B cell (primary cell): ENCODE measurements around the gene TP53I3. TPM values are rescaled to one million over a fixed set of nuclear protein-coding genes. Genes with fewer than 3 reads are reported as not detected.
A peak's percentile ranks its signal among the peaks of the same experiment; 100 is the strongest.

Source experiments
- ATAC-seq: fragments of 200-7000 bp; cut with Tn5 transposase; one replicate; pipeline ENCODE4 v1.10.0; 2021; ENCODE audit warnings: low read depth, mild to moderate bottlenecking, moderate number of reproducible peaks, moderate library complexity
- CTCF ChIA-PET: fragments of 350-600 bp; sonication (Branson Sonifier 250); formaldehyde crosslinking; loops from one replicate; lab custom pipeline; 2021; ENCODE audit warnings: antibody characterized with exemption, inconsistent platforms; lab: Charles Lee
- POLR2A ChIA-PET: fragments of 350-600 bp; sonication (Branson Sonifier 250); formaldehyde crosslinking; loops from one replicate; lab custom pipeline; 2021; ENCODE audit warnings: antibody characterized with exemption; lab: Charles Lee
- DNase-seq: peaks from one replicate; pipeline ENCODE4 v3.0.0; 2013
- H2AFZ ChIP-seq: 2 replicates; pipeline ENCODE4 v1.6.1; 2012; ENCODE audit warnings: mild to moderate bottlenecking, low read depth, low read length; ENCODE audit not compliant: insufficient read depth, poor library complexity, severe bottlenecking
- H3K27ac ChIP-seq, 2 donors: 1 replicate in 1 of 2; 2 replicates in 1 of 2; pipeline ENCODE4 v1.5.1; 2012 to 2013; ENCODE audit warnings: low read length in 2 of 2, mild to moderate bottlenecking in 2 of 2, moderate library complexity in 1 of 2
- H3K27me3 ChIP-seq, 4 experiments: fragments of 200-600 bp in 1 of 4; sonication (generic) in 1 of 4; replicated peaks in 1 of 4; 1 replicate in 2 of 4; 2 replicates in 2 of 4; pipeline versions ENCODE4 v1.6.1 to v1.7.0; 2013 to 2016; ENCODE audit warnings: low read length in 3 of 4, mild to moderate bottlenecking in 2 of 4, mixed read lengths in 1 of 4, moderate library complexity in 1 of 4; ENCODE audit not compliant: insufficient read depth in 4 of 4, control insufficient read depth in 3 of 4; ENCODE audit errors: control extremely low read depth in 1 of 4
- H3K36me3 ChIP-seq, 2 experiments: replicated peaks in 1 of 2; 1 replicate in 1 of 2; 2 replicates in 1 of 2; pipeline versions ENCODE4 v1.6.1 to v1.7.1; 2013; ENCODE audit warnings: low read length in 1 of 2; ENCODE audit not compliant: insufficient read depth in 2 of 2, control insufficient read depth in 1 of 2; ENCODE audit errors: control extremely low read depth in 1 of 2, extremely low read depth in 1 of 2
- H3K4me1 ChIP-seq, 2 donors: fragments of 200-600 bp in 1 of 2; sonication (generic) in 1 of 2; 1 replicate in 1 of 2; 2 replicates in 1 of 2; pipeline versions ENCODE4 v1.5.1 to v1.6.1; 2013 to 2017; ENCODE audit warnings: low read length in 2 of 2; ENCODE audit not compliant: control insufficient read depth in 2 of 2, insufficient read depth in 2 of 2
- H3K4me2 ChIP-seq: replicated peaks from 2 replicates; pipeline ENCODE3; 2012; ENCODE audit warnings: mild to moderate bottlenecking, low read depth, low read length; ENCODE audit not compliant: poor library complexity, severe bottlenecking
- H3K4me3 ChIP-seq, 5 experiments: fragments of 200-600 bp in 1 of 5; sonication (generic) in 1 of 5; 1 replicate in 3 of 5; 2 replicates in 2 of 5; pipeline versions ENCODE4 v1.5.1 to v1.7.0; 2011 to 2016; ENCODE audit warnings: low read length in 4 of 5, mild to moderate bottlenecking in 4 of 5, low read depth in 2 of 5, control low read depth in 1 of 5, moderate library complexity in 1 of 5; ENCODE audit not compliant: insufficient read depth in 1 of 5; ENCODE audit errors: control extremely low read depth in 1 of 5, extremely low read depth in 1 of 5
- H3K79me2 ChIP-seq: fragments of 200-600 bp; sonication (generic); one replicate; pipeline ENCODE4 v1.6.0; 2016; ENCODE audit warnings: low read length; ENCODE audit not compliant: control insufficient read depth, insufficient read depth
- H3K9ac ChIP-seq: fragments of 200-600 bp; sonication (generic); 2 replicates; pipeline ENCODE4 v1.6.1; 2017; ENCODE audit warnings: mild to moderate bottlenecking, low read length, moderate library complexity
- H3K9me3 ChIP-seq, 3 donors: one replicate each; pipeline versions ENCODE4 v1.6.1 to v1.7.1; 2013; ENCODE audit warnings: low read length in 2 of 3; ENCODE audit not compliant: control insufficient read depth in 2 of 3, insufficient read depth in 1 of 3; ENCODE audit errors: control extremely low read depth in 1 of 3
- H4K20me1 ChIP-seq: 2 replicates; pipeline ENCODE4 v1.6.0; 2012; ENCODE audit warnings: mild to moderate bottlenecking, low read length; ENCODE audit not compliant: insufficient read depth, control insufficient read depth, poor library complexity, severe bottlenecking
- H3K27ac Mint-ChIP-seq: one replicate; pipeline ENCODE4 v1.8.0; 2021; ENCODE audit warnings: mixed read lengths
- H3K27me3 Mint-ChIP-seq: one replicate; pipeline ENCODE4 v1.8.0; 2021; ENCODE audit warnings: mixed read lengths
- H3K4me1 Mint-ChIP-seq: one replicate; pipeline ENCODE4 v1.8.0; 2021; ENCODE audit warnings: mixed read lengths
- H3K4me3 Mint-ChIP-seq: one replicate; pipeline ENCODE4 v1.8.0; 2021; ENCODE audit warnings: mixed read lengths
- H3K9me3 Mint-ChIP-seq: one replicate; pipeline ENCODE4 v1.8.0; 2022; ENCODE audit warnings: mixed read lengths; ENCODE audit not compliant: insufficient read depth
- EZH2 ChIP-seq: IDR thresholded peaks from 2 replicates; pipeline ENCODE4 v1.6.1; 2012; ENCODE audit warnings: borderline replicate concordance, low read depth, mild to moderate bottlenecking, moderate library complexity, low read length; ENCODE audit not compliant: insufficient read depth, poor library complexity, severe bottlenecking
- WGBS: methylation state at CpG from one replicate; pipeline ENCODE4 v1.1.5; 2013; ENCODE audit warnings: missing lambda C conversion rate; ENCODE audit not compliant: insufficient coverage; 5-methylcytosine and 5-hydroxymethylcytosine counted together
- intact Hi-C: fragments of 100-400 bp; cut with micrococcal nuclease; formaldehyde crosslinking; loops from one replicate; pipeline ENCODE4 v1.10.0; 2022
- polyA plus RNA-seq: library from polyadenylated mRNA; depleted of rRNA; stranded (reverse); fragments of >200 nt; gene quantifications from 2 replicates; pipeline ENCODE4 v1.2.3, GENCODE V29; 2012
- total RNA-seq, 2 donors: library from RNA; stranded (reverse); fragments of 120-200 nt in 1 of 2; gene quantifications; 1 replicate in 1 of 2; 2 replicates in 1 of 2; pipeline versions ENCODE4 v1.2.3 to v1.2.4, GENCODE V29; 2013 to 2022
- TF ChIP-seq, protein P1 (sequence below): fragments of 200-600 bp; IDR thresholded peaks from one replicate; pipeline ENCODE4 v1.8.0; 2022; ENCODE audit warnings: antibody characterized with exemption, mild to moderate bottlenecking

Gene TP53I3
- total and polyA plus RNA-seq, 2 donors (not counting 1 experiment from before 2014, with no cell fraction given), result 3.9 to 7.3 TPM

DNA sequence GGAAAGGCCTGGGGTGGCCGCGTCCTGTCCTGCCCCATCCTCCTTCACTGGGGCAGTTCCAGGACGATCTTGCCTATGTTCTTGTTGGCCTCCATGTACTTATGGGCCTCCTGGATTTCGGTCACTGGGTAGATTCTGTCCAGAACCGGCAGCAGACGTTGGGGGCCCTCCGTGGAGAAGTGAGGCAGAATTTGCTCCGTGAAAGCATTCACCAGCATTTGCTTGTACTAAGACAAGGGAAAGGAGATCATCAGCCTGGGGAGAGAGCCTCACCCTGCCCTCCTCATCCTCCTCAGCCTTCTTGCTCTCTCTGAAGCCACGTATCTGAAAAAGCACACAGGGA lies 7.1 kb downstream of the TP53I3 start:
- 16% methylated on average over 7 of the region's 9 CpGs for WGBS
- Histone ChIP-seq H2AFZ (peak overlapping the region; percentile 95), H3K27me3 (no peaks in the 10 kb centered on the region), H3K9me3 (no peaks in the 10 kb centered on the region), H3K9ac (peak overlapping the region; percentile 85), H3K36me3 (peaks cover 0 to 24% of the 10 kb centered on the region in 2 experiments), H3K27ac (peak overlapping the region; percentile 84 to 87), H3K4me1 (peaks cover 15 to 18% of the 10 kb centered on the region in 2 donors), H4K20me1 (no peaks in the 10 kb centered on the region), H3K4me3 (peak overlapping the region in 4 of 5 experiments; percentile 83 to 99 (median 95)), H3K79me2 (peaks cover 21% of the 10 kb centered on the region), H3K4me2 (peak overlapping the region; percentile 83)
- ATAC-seq (no peak), DNase-seq (no peak)
- Mint-ChIP-seq H3K9me3 (no peaks in the 10 kb centered on the region), H3K4me1 (peaks cover 33% of the 10 kb centered on the region), H3K4me3 (peak overlapping the region; percentile 98), H3K27ac (peak overlapping the region; percentile 99), H3K27me3 (no peaks in the 10 kb centered on the region)
- ChIA-PET CTCF (interaction anchor here (1.5 to 3.7 kb wide), 2 partner anchors 30 to 253 kb away, joined by 7 to 16 read pairs; partner anchors contain the start of gene WDCP), POLR2A (interaction anchor here (0.6 kb wide), 1 partner anchor 52 kb away, joined by 3 read pairs; no protein-coding TSS in a partner anchor)
- TF ChIP-seq, protein P1, sequence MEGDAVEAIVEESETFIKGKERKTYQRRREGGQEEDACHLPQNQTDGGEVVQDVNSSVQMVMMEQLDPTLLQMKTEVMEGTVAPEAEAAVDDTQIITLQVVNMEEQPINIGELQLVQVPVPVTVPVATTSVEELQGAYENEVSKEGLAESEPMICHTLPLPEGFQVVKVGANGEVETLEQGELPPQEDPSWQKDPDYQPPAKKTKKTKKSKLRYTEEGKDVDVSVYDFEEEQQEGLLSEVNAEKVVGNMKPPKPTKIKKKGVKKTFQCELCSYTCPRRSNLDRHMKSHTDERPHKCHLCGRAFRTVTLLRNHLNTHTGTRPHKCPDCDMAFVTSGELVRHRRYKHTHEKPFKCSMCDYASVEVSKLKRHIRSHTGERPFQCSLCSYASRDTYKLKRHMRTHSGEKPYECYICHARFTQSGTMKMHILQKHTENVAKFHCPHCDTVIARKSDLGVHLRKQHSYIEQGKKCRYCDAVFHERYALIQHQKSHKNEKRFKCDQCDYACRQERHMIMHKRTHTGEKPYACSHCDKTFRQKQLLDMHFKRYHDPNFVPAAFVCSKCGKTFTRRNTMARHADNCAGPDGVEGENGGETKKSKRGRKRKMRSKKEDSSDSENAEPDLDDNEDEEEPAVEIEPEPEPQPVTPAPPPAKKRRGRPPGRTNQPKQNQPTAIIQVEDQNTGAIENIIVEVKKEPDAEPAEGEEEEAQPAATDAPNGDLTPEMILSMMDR, result no peak
- no peak for TF ChIP-seq EZH2
- intact Hi-C loops, result loop anchor here (10.0 kb wide), 1 partner anchor 693 kb away; the partner anchor contains the start of gene KLHL29
